HG03439 (cell line): ENCODE data around the gene TNS3.
A peak's percentile ranks its signal among the peaks of the same experiment; 100 is the strongest.
"Not testable (repeated sequence)": the region's sequence is repeated elsewhere in the genome, so short reads cannot be mapped to it uniquely, and the experiment has no call there.

Experiments used
- ATAC-seq: cut with Tn5 transposase; IDR thresholded peaks from one replicate; pipeline ENCODE4 v1.9.1; 2021; ENCODE audit warnings: mild to moderate bottlenecking, moderate library complexity; ENCODE audit not compliant: unreplicated experiment

Gene TNS3

DNA sequence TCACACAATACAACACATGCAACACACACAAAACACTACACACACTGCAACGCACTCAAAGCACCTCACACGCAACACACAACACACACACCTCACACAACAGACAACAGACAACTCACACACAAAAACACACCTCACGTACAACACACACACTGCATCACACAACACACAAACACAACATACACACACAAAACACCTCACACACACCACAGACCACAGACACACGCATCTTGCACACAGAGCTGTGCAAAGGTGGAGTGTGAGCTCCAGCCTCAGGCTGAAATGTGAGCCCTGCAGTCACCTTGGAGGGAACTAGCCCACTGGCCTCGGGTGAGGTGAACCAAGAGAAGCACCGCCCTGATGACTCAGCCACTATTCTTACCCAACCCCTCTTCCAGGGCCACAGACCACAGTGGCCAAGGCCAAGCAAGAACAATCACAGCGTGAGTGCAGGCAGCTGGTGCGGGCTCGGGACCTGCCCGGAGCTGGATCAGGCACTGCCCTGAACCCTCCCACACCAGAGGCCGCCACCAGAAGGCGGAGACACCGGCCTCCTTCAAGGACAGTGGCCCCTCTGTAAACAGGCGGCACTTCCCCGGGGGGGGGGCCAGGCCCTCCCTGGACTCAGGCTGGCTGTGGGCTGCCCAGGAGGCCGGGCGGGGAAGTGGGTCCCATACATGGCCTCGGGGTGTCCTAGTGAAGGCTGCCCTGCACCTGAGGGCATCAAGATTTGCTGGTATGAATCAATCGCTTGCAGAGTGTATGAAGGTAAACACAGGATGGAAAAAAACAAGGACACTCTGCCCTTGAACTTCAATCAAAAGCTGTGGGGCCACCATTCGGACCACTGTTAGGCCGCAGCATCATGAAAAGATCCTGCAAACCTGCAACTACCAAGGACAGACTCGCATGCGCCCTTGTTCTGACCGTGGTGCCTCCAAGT is 106.7 kb downstream of the TNS3 start:
- peak; percentile 65 for ATAC-seq

DNA sequence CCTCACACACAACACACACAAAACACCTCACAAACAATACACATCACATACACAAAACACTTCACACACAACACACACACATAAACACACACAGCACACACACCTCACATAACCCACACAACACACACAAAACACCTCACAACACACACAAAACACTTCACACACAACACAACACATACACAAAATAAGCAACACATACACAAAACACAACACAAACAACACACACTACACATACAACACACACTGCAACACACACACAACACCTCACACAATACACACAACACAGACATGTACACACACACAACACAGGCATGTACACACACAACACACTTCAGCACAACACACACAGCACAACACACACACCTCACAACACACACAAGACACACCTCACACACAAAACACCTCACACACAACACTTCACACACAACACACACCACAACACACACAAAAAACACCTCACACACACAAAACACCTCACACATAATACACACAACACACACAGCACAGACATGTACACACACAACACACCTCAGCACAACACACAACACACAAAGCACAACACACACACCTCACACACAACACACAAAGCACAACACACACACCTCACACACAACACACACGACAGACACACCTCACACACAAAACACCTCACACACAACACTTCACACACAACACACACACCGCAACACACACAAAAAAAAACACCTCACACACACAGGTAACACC is 107.5 kb downstream of the TNS3 start:
- ATAC-seq = no peak

DNA sequence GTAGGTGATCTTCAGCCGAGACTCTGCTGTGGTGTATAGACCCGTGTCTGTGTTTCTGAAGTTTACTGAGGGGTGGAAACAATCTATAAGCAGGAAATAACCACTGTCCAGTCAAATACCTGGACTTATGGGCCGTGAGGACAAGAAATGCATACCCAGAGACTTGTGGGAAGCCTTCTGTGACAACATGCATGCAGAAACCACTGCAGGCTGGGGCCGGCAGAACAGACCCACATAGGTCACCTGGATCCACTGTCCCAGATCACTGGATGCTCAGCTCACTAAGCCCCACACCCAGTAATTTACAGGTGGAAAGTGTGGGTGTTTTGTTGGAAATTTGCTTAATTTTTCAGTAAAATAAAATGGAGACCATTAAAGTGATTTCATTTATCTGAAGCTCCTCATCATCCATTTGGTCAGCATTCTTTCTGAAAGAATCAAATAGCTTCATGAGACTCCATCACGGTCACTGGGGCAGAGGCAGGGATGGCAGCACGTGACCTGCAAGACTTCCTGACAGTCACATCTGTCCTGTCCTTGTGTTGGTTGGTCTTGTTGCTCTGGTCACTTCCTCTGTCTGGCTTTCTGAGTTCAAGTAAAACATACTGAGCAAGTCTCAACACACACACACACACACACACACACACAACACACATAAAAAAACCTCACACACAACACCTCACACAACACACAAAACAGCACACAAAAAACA is 108.3 kb downstream of the TNS3 start:
- no peak for ATAC-seq

DNA sequence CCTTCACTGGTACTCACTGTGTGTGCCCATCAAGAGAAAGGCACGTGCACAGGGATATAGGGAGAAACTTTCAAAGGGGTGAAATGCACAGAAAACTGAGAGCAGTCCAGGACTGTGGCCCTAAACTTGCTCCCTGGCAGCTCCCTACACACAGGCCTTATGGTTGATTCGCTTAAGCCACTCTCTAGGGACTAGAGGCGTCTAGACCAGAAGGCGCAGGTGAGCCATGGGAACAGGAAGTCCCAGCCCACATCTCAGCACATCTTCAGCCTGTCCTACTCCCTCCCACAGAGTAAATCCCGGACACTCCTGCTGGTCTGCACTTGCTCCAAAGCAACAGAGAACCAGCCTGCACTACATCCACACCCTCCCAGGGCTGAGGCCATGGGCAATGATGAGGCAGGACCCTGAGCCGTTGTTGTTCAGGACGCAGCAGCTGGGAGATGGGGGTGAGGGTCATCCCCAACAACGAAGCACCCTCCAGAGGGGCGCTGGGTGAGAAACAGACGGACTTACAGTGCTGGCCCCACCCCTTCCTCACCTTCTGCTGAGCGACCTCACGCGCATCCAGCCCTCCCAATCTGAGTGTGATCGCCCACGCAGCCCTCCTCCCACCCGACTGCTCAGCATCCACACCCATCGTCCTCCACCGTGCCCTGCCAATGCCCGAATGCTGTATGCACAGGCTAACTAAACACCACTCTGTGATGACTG is 109.3 kb downstream of the TNS3 start:
- no peak for ATAC-seq

DNA sequence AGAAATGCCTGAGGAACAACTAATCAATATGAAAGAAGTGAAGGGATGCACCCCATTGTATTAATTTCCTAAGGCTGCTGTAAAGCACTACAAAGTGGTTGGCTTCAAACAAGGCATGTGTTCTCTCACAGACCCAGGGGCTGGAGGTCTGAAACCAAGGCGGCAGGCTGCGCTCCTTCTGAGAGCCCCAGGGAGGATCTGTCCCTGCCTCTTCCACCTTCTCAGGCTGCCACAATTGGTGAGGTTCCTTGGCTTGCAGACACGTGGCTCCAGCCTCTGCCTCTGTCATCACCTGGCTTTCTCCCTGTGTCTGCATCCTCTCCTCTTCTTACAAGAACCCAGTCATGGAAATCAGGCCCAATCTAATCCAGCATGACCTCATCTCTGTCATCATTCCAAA is 110.1 kb downstream of the TNS3 start:
- no peak for ATAC-seq

DNA sequence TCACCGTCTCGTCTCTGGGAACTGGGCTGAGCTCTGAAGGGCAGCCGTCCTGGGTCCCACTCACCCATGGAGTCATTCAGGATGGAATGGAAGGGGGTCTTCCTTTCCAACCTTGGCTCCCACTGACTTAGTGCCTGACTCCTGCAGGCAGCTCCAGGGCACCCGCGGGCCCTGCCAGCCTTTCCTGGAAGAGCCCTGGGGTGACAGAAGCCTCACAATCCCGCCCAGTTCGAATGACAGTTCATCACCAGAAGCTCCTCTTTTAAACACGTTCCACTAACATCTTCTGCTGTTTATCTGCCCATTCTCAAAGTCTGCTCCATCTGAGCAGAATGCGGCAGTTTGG is 110.6 kb downstream of the TNS3 start:
- no peak for ATAC-seq

DNA sequence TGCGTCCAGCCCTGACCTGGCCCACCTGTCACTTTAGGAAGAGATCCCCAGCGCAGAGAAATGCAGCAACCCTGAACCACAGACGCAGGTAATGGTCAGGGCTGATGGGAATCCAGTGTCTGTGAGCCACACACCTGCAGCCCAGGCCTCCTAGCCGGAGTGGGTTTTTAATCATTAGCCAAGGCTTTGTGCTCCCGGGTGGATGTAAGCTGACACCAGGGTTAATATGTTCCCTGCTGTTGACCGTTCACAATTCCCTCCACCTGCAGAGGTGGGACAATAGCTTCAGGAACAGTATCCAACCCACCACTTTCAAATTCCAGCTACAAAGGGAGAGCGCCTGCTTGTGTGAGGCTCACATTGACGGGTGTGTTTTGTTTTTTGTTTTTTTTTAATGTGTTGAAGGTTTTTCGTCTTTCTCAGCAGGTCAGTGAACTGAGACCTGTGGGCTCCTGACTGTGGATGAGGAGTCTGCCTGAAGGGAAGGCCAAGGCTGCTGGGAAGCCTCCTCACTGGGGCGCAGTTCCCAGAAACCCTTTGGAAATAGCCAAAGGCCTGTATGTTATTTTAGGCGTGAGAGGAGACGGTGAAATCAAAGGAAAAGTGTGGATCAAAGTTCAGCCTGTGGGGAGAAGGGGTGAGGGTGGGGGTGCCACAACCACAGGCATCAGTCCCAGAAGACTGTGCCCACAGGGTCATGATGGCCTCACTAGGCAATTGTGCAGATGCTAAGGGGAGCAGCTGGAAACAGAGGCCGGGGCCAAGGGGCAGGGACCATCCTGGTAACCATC is 111.1 kb downstream of the TNS3 start:
- no peak for ATAC-seq

DNA sequence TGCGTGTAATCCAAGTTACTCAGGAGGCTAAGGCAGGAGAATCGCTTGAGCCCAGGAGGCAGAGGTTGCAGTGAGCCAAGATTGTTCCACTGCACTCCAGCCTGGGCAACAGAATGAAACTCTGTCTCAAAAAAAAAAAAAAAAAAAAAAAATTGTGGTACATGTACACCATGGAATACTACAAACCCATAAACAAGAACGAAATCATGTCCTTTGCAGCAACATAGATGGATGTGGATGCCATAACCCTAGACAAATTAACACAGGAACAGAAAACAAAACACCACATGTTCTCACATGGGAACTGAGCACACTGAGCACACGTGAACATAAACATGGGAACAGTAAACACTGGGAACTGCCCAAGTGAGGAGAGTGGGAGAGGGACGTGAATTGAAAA is 112.1 kb downstream of the TNS3 start:
- ATAC-seq = not testable (repeated sequence)

DNA sequence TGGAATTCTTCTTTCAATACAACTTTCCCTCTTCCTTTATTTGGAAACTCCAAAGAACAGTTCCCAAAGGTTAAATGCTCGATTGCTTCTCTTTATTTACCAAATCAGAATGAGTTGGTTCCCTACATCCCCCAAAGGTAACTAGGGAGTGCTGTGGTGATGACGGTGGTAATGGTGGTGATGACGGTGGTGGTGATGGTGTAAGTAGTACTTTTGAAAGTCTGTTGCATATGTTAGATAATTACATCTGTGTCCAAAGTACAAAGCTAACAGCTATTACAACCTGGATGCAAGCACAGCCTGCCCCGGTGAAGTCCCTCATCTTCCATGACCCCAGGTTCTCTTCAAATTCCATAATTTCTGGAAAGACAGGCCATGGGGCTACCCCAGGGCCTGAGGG is 115.1 kb downstream of the TNS3 start:
- no peak for ATAC-seq

DNA sequence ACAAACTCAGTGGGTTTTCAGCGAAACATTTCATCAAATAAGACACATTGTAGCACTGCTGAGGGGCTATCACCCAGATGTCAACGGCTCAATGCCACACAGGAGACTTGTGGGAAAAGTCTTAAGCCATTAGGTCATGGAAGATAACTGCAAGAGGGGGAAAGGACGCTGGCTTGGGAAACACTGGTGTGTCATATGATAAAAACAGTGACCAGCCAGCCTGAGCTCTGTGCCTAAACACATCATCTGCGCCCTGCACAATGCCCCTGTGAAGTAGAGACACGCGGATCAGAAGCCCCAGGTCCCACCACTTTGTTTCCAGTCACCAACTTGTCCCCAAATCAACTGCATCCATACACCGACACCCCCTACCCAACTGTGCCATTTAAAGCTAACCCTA is 116.7 kb downstream of the TNS3 start:
- no peak for ATAC-seq

DNA sequence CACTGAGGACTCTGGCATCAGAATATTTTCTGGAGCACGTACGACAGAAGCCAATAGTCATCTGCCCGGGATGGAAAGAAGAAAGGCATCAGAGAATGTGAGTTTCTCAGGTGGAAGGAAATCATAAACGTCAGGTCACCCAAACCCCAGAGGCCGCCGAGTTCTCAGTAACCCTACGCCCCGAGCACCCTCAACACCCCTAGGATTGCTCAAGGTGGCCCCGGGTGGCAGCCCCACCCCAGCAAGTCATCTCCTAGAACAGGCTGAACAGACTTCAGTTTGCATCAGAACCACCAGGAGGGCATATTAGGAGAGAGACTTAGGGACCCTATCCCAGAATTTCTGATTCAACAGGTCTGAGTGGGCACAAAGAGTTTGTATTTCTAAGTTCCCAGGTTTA is 117.6 kb downstream of the TNS3 start:
- no peak for ATAC-seq

DNA sequence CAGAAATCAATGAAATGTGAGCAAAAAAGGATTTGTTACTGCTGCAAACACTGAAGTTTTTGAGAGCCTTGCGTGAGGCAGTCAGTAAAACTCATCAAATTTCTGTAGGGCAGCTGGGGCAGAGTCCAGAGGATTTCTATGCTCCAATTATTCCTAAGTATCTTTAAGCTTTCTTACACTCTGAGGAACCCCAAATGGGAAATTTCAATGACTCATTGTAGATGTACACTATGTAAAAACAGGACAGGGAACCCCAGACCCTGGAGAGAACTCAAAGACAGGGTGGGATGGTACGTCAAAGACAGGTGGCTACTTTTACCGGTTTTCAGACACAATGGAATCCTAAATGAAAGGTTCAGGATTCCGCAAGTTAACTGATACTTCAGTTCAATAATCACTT is 120.2 kb downstream of the TNS3 start:
- no peak for ATAC-seq

DNA sequence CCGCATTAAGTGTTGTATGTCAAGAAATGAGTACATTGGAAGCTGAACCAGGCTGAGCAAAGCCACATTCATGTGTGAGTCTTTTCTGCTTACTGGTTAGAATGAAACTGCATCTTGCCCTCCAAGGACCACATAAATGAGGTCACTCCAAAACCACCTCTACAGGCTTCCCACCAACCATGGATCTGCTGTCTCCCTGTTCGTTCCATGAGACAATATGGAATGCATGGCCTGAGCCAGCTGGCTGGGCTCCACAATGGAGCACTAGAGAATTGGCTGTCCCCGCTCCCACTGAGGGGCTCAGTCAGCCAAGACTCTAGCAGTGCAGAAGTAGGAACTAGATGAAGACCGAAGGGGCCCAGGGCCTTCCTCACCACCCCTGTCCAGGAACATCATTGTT is 120.8 kb downstream of the TNS3 start:
- no peak for ATAC-seq

DNA sequence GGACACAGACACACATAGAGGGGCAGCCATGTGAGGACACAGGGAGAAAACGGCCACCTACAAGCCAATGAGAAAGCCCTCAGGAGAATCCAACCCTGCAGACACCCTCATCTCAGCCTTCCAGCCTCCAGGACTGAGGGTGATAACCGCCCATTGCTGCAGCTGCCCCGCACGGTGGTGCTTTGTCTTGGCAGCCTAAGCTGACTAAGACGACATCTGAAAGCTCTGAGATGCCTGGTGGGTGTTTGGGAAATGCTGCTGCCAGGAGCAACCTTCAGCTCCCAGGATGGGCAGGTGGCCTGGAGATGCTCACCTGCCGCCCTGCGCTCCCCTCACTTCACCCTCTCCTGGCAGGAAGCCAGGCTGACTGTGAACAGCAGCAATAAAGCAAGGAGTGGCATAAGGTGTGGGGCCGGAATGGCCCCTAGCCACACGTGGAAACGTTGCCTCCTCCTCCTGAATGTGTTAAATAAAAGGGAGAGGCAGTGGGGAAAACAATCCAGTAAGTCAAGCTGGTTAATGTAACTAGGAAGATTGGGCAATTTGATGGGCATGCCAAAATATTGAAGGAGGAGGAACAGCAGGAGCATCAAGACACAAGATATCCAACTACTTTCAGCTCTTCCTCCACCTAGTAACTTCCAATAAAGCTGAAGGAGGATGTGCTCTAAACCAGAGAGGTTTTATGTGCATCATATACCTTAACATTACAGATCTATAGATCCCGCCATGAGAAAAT is 121.5 kb downstream of the TNS3 start:
- ATAC-seq = no peak

DNA sequence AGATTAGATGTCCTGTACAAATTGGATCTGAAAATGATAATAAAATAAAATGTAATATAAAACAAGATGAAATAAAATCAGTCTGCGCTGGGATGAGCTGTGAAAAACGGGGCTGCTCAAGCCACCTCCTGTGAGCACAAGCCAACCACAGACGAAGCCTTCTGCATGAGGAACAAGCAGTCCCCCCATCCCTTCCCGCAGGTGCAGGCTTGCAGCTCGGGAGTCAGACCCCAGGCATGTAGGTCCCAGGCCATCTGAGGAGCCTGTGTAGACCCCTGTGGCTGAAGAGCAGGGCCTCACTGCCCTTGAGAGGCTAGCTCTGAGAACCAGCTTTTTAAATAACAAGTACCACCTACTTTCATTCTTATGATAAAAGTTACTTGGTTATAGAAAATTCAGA is 123.4 kb downstream of the TNS3 start:
- no peak for ATAC-seq

DNA sequence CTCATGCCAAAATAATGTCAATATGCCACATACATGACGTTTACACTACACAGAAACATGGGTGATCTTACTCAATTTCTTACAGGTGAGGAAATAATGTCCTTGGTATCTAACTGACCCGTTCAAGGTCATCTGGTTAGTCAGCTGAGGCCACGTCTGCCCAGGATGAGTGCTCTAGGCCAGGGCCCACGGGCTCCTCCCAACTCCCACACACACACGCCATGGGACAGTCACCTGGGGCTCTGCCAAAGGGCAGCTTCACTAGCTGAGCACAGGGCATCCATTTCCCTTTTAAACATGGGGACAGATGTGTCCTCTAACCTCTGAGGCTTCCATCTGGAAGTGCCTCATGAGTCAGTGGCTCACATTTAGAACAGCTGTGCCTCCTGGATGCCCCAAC is 123.9 kb downstream of the TNS3 start:
- no peak for ATAC-seq

DNA sequence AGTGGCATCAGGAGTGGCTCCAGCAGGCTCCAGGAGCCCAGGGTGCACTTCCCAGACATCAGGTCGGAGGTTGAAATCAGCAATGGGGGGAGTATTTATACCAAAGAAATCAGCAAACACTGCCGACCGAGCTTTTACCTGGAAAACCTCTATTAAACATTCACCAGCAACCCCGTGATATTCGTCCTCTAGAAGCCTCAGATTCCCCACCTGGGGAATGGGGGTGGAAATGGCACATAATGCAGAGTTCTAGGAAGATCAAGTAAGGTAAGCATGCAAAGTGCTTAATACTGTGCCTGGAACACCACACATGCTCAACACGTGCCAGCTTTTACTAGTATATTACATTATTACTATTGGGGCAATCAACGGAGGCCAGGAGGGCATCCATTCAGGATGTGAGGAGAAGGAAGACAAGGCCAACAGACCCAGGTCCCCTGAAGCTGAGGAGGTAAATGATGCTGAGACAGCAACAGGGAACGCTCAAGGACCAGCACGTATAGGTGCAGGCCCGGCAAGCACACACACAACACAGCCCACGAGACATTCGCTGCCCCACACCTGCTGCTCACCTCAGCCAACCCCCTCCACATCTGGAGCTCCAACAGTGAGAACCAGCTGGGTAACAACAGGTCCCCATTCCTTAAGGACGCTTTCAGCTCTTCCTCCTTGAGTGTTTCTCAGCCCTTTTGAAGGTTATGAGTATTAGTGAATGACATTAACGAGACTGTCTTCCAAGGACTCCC is 125.5 kb downstream of the TNS3 start:
- ATAC-seq = no peak

DNA sequence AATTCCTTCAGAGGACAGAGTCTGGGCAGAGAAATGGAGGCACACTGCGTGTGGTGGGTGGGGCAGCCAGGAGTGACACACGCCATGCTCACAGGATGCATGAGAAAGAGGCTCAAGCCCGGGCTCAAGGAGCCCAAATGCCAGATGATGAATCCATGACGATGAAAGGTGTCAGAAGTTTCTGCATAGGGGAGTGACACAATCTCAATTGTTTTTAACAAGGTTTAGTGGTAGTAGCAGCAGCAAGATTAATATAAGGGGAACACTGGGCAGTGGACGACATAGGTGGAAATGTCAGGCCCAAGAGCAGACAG is 126.1 kb downstream of the TNS3 start:
- no peak for ATAC-seq
